NCI-H1092 treated with DMSO at 0.1 percent for 48 hours (cell line): Measurements from ENCODE around the gene SHROOM1.

Experiments
- DNase-seq: peaks from one replicate; lab custom pipeline; 2025; lab: John Stamatoyannopoulos, UW

Gene SHROOM1

GRCh38 chr5:132776131-132776937 lies 54.1 kb downstream of the SHROOM1 start:
- DNase-seq: peak; percentile 35

GRCh38 chr5:132775476-132775961 lies 54.9 kb downstream of the SHROOM1 start:
- no peak for DNase-seq

- no peak for DNase-seq
Measured at GRCh38 chr5:132774896-132775295, 55.6 kb downstream of the SHROOM1 start.

- DNase-seq: no peak
Measured at GRCh38 chr5:132774406-132774805, 56.0 kb downstream of the SHROOM1 start.

- no peak for DNase-seq
Measured at GRCh38 chr5:132773601-132774355, 56.7 kb downstream of the SHROOM1 start.

- no peak for DNase-seq
Measured at GRCh38 chr5:132773114-132773513, 57.3 kb downstream of the SHROOM1 start.

- DNase-seq: no peak
Measured at GRCh38 chr5:132772291-132773070, 58.0 kb downstream of the SHROOM1 start.
